Body of pancreas (tissue), 4 donors: ENCODE data around the gene RASGRF1.

Source experiments
- POLR2A ChIP-seq, 3 donors: fragments of 450-650 bp; IDR thresholded peaks; one replicate each; pipeline ENCODE4 v1.6.1; 2016; ENCODE audit warnings: antibody characterized with exemption in 3 of 3, mild to moderate bottlenecking in 2 of 3
- TF ChIP-seq, protein P1 (sequence below), 7 experiments: fragments of 450-650 bp in 4 of 7; fragments of 200-600 bp in 3 of 7; sonication (generic) in 3 of 7; IDR thresholded peaks; one replicate each; pipeline ENCODE4 v1.5.1; 2016 to 2019; ENCODE audit warnings: antibody characterized with exemption in 7 of 7

GRCh38 chr15:79009379-79009778 lies 81.2 kb downstream of the RASGRF1 start:
- TF ChIP-seq, protein P1, sequence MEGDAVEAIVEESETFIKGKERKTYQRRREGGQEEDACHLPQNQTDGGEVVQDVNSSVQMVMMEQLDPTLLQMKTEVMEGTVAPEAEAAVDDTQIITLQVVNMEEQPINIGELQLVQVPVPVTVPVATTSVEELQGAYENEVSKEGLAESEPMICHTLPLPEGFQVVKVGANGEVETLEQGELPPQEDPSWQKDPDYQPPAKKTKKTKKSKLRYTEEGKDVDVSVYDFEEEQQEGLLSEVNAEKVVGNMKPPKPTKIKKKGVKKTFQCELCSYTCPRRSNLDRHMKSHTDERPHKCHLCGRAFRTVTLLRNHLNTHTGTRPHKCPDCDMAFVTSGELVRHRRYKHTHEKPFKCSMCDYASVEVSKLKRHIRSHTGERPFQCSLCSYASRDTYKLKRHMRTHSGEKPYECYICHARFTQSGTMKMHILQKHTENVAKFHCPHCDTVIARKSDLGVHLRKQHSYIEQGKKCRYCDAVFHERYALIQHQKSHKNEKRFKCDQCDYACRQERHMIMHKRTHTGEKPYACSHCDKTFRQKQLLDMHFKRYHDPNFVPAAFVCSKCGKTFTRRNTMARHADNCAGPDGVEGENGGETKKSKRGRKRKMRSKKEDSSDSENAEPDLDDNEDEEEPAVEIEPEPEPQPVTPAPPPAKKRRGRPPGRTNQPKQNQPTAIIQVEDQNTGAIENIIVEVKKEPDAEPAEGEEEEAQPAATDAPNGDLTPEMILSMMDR (IDR thresholded peaks at IDR 0.05): no peak
- no peak for TF ChIP-seq POLR2A (IDR thresholded peaks at IDR 0.05)
